PFSK-1 (cell line): ENCODE data around the gene SCN8A.

ENCODE experiments used
- FOXP2 ChIP-seq: optimal IDR thresholded peaks from 2 replicates; pipeline ENCODE3; 2011; ENCODE audit warnings: borderline replicate concordance, control low read depth, inconsistent platforms; ENCODE audit not compliant: insufficient read depth; ENCODE audit errors: extremely low read length, extremely low read depth
- POLR2AphosphoS5 ChIP-seq: IDR thresholded peaks from 2 replicates; pipeline ENCODE4 v1.6.1; 2012; ENCODE audit warnings: low read depth, mild to moderate bottlenecking, control low read depth, low read length, moderate library complexity
- SIN3A ChIP-seq: IDR thresholded peaks from 2 replicates; pipeline ENCODE4 v1.6.1; 2012; ENCODE audit warnings: mild to moderate bottlenecking, low read length, moderate library complexity, borderline replicate concordance; ENCODE audit not compliant: insufficient read depth
- TAF1 ChIP-seq: IDR thresholded peaks from 2 replicates; pipeline ENCODE4 v1.6.1; 2012; ENCODE audit warnings: low read length, control low read depth, borderline replicate concordance; ENCODE audit not compliant: insufficient read depth
- TF ChIP-seq, protein P1 (sequence below), 2 experiments: IDR thresholded peaks; 2 replicates each; pipeline versions ENCODE4 v1.6.1 to v1.8.0; 2011 to 2012; ENCODE audit warnings: low read depth in 2 of 2, low read length in 2 of 2, control low read depth in 1 of 2, inconsistent platforms in 1 of 2, mild to moderate bottlenecking in 1 of 2, moderate library complexity in 1 of 2; ENCODE audit not compliant: insufficient read depth in 1 of 2

DNA sequence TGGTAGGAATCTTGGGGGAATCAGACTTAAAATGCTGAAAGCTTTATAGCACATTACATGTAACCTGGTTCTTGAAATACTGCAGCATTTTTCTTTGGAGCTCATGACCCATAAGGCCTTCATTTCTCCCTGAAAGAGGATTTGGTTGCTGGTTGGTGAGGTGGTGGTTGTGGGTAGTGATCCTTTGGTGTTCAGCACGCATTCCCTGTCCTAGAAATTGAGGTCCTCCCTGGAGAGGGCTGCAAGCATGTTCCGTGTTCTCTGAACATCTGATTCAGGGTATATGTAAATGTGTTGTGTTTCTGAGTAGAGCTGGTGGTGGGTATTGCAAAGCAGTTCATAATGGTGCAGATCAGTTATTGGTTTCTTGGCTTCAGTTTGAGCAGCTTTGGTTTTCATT lies 2.0 kb downstream of the SCN8A start:
- TF ChIP-seq, protein P1, sequence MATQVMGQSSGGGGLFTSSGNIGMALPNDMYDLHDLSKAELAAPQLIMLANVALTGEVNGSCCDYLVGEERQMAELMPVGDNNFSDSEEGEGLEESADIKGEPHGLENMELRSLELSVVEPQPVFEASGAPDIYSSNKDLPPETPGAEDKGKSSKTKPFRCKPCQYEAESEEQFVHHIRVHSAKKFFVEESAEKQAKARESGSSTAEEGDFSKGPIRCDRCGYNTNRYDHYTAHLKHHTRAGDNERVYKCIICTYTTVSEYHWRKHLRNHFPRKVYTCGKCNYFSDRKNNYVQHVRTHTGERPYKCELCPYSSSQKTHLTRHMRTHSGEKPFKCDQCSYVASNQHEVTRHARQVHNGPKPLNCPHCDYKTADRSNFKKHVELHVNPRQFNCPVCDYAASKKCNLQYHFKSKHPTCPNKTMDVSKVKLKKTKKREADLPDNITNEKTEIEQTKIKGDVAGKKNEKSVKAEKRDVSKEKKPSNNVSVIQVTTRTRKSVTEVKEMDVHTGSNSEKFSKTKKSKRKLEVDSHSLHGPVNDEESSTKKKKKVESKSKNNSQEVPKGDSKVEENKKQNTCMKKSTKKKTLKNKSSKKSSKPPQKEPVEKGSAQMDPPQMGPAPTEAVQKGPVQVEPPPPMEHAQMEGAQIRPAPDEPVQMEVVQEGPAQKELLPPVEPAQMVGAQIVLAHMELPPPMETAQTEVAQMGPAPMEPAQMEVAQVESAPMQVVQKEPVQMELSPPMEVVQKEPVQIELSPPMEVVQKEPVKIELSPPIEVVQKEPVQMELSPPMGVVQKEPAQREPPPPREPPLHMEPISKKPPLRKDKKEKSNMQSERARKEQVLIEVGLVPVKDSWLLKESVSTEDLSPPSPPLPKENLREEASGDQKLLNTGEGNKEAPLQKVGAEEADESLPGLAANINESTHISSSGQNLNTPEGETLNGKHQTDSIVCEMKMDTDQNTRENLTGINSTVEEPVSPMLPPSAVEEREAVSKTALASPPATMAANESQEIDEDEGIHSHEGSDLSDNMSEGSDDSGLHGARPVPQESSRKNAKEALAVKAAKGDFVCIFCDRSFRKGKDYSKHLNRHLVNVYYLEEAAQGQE (IDR thresholded peaks at IDR 0.05; ENCODE audit: insufficient read depth in 1 of 2, low read depth in 2 of 2, low read length in 2 of 2) = no peak
- TF ChIP-seq POLR2AphosphoS5 (no peak), SIN3A (no peak), TAF1 (no peak), FOXP2 (no peak)
